ENCODE results near the gene FLNB.
"Not testable (repeated sequence)": the region's sequence is repeated elsewhere in the genome, so short reads cannot be mapped to it uniquely, and the experiment has no call there.

FLNB gene

DNA sequence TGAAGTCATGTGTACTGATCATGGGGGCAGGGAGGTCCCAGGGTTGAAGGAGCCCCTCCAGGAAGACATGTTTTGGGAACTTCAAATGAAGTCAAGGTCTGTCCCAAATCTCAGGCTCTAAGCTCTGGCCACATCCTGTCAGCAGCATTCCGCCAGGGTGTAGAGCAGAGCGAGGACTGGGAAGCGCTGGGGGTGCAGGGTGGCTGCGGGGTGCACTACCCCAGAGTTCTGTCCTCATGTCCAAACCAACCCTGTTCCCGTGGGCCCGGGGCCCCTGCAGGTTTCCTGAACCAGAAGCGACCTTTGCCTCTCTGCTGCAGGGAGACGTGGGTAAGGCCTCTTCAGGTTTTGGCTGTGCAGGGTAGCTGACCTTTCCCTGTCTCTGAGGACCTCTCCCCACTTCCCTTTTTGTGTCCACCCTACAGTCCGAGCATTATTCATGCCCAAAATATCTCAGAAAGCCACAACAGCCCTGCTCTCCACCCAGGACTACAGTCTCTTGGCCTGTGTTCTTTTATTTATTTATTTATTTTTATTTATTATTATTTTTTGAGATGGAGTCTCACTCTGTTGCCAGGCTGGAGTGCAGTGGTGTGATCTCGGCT is 26.6 kb upstream of the FLNB start:
- DNase-seq = no peak

DNA sequence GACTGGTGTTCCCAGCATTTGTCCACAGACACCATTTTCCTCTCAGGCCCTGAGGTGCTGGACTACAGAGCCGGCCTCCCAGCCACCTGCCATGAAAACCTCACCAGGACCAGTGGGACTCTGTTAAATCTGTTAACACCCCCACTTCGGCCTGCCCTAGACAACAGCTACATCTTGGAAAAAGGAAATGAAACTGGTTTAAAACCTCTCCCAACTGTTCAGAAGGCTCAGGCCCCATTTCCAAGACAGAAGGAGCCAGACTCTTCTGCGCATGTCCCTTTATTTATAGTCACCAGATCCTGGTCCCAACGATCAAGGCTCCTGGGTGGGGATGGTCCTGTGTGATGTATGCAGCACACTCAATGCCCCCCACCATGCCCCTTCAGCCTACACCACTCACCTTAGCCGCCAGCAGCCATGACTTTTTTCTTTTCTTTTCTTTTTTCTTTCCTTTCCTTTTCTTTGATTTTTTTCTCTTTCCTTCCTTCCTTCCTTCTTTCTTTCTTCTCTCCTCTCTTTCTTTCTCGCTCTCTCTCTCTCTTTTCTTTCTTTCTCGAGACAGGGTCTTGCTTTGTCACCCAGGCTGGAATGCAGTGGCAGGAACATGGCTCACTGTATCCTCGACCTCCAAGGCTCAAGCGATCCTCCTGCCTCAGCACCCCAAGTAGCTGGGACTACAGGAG is 25.5 kb upstream of the FLNB start:
- no peak for DNase-seq

DNA sequence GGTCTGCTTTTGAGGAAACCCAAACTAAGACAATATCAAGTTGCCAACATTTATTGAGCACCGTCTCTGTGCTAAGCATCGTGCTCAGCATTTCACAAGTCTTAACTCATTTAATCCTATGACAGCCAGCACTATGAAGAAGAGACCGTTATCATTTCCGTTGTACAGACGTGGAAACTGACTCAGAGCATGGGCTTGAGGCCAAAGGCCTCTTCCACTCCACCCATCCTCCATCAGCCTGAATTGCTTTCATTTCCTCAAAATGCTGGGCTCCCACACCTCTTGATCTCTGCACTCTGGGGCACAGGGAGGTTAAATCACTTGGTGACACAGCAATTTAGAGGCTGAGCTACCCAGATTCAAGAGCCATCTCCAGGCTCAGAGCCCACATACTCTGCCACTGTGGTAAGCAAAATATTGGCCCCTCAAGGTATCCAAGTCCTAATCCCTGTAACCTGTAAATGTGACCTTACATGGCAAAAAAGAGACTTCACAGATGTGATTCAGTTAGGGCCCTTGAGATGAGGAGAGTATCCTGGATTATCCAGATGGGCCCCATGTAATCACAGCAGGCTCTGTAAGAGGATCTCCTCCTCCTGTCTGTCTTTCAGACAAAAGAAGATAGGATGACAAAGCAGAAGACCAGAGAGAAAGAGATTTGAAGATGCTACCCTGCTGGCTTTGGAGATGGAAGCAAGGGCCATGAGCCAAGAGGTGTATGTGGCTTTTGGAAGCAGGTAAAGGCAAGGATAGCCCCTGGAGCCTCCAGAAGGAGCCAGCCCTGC is 24.3 kb upstream of the FLNB start:
- peak; percentile 82 for DNase-seq

DNA sequence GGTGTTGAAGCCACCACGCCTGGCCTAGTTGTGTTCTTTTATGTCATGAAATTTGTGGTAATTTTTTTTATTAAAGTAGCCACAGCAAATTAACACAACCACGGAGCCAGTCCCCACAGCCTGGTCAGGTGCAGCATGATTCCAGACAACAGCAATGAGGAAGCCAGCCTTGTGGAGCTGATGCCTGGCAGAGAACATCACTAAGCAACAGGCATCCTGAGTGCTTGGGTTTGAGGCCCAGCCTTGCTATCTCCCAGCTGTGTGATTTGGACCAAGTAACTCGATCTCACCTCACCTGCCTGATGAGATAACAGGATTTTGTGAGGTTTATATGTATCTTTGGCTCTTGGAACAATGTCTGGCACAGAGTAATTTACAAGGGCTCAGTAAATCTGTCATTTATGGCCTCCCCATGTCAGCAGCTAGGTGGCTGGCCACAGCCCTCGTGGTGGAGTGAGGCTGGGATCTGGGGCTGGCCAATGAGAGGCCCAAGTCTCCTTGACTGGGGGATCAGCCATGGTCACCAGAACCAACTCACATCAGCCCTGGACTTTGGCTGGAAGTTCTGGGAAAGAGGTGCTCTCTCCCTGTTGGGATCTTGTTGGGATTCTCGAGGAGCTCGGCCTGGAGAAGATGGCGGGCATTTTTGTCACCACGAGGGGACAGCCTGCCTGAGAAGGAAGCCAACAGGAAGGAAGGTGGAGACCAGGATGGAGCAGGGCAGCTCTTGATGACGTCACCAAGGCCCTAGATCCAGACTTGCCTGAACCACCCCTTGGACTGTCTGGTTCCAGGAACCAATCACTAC is 22.8 kb upstream of the FLNB start:
- no peak for DNase-seq

DNA sequence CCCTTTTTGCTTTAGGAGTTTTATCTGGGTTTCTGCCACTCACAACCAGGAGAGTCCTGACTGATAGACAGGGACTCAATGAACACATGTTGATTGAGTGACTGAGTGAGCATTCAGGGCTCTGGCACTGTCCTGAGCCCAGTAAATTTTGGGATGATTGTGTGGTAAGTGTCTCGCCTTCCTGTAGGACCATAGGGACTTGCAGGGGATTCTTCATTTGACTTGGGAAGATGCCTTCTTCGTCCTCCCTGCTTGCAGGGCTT is 22.3 kb upstream of the FLNB start:
- DNase-seq = no peak

DNA sequence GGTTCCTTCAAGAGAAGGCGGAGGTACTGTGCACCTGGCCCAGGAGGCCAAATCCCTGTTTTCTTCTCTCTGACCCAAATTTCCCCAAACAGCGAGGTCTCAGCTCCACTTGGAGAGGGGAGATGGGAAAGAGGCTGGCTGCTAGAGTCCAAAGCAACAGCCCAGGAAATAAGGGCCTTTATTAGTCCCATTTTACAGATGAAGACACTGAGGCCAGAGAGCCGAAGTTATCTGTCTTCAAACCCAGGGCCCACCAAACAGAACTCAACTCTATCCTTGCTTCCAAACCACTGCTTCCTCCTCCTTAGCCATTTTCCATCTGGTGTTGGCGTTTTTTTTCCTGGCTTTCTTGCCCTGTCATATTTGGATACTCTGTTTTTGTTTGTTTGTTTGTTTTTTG is 22.0 kb upstream of the FLNB start:
- DNase-seq = no peak

DNA sequence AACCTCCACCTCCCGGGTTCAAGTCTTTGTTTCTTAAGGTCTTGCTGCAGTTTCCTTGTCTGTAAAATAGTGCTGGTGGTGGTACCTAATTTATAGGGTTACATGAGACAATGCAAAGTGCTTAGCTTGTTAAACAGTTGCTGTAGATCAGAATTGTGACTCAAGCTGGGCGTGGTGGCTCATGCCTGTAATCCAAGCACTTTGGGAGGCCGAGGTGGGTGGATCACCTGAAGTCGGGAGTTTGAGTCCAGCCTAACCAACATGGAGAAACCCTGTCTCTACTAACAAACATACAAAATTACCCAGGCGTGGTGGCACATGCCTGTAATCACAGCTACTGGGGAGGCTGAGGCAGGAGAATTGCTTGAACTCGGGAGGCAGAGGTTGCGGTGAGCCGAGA is 19.0 kb upstream of the FLNB start:
- DNase-seq = not testable (repeated sequence)

DNA sequence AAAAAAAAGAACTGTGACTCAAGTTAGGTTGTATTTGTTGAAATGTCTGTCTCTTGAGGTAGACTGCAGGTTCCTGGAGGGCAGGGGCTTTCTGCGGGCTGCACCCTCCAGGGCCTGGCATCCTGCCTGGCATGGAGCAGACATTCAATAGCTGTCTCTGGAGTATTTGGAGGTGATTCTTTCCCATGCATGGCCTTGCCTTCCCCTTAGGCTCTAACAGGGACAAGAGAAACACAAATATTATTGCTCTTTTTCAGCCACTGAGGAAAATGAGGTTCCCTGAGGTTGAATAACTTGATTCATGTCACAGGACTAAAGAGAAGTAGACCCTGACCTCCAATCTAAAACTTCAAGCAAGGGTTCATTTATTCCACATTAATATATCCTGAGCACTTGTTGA is 18.6 kb upstream of the FLNB start:
- DNase-seq = no peak

DNA sequence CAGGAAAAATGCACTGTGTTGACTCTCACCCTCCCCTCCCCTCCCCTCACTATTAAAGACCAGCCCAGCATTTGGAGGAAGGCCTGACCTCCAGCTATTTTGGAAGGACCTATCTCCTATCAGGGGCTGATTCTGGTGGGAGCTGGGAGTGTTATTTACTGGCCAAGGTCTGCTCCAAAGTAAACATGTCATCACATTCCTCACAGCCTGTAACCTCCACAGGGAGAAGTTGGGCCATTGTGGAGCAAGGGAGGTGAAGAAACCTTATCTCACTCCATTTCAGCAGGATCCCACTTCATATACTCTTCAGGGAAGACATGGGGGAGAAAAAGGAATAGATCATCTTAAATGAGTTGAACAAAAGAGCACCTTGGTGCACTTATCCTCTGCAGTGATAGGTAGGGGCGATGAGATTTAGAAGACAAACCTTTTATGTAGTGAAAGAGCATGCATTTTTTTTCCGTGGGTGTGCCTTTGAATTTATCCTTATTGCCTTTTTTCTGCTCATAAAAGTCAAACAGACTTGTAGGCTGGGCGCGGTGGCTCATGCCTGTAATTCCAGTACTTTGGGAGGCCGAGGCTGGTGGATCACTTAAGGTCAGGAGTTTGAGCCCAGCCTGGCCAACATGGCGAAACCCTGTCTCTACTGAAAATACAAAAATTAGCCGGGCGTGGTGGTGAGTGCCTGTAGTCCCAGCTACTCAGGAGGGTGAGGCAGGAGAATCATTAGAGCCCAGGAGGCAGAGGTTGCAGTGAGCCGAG is 15.6 kb upstream of the FLNB start:
- no peak for DNase-seq

DNA sequence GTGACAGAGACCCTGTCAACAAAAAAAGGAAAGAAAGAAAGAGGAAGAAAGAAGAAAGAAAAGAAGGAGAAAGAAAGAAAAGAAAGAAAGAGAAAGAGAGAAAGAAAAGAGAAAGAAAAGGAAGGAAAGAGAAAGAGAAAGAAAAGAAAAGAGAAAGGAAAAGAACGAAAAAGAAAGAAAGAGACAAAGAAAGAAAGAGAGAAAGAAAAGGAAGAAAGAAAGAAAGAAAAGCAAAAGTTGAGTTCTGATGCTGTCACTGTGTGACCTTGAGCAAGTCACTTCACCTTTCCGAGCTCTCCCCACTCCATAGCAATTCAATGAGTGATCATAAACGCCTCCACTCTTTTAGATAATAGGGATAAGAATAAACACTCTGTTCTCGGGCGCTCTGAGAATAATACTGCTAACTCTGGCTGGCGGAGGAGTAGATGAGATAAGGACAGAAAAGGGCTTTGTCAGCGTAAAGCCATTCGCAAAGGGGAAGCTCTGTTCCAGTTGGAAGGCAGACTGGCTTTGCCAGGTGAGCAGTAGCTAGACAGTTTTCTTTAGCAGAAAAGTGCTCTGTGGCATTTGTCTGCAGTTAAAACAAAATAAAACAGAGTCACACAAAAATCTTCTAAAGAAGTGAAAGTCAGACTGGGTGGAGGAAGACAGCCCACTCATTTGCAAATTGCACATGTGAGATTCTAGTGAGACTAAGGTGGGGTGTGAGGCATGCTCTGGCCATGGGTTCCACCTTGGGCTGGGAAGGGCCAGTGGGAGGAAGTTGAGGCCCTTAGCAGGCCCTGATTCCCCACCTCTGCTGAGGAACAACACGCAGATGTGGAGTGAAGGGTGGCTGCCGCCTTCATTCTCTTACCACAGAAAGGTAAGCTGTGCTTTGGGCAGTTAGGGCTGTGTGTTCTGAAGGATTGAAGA is 9.6 kb upstream of the FLNB start:
- no peak for DNase-seq

DNA sequence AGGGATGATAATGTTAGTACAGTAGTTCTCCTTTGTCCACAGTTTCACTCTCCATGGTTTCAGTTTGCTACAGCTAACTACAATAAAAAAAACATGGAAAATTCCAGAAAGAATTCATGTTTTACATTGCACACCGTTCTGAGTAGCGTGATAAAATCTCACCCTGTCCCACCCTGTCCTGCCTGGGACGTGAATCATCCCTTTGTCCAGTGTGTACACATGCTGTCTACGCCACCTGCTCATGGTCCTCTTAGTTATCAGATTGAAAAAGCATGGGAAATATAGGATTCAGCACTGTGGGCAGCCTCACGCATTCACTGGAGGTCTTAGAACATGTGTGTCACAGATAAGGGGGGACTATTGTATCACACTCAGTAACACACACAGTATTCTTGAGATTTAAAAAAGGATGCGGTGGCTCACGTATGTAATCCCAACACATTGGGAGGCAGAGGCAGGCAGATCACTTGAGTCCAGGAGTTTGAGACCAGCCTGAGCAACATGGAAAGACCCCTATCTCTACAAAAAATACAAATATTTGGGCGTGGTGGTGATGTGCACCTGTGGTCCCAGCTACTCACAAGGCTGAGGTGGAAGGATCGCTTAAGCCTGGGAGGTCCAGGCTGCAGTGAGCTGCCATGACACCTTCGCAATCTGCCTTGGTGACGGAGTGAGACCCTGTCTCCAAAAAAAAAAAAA is 8.7 kb upstream of the FLNB start:
- DNase-seq = no peak

DNA sequence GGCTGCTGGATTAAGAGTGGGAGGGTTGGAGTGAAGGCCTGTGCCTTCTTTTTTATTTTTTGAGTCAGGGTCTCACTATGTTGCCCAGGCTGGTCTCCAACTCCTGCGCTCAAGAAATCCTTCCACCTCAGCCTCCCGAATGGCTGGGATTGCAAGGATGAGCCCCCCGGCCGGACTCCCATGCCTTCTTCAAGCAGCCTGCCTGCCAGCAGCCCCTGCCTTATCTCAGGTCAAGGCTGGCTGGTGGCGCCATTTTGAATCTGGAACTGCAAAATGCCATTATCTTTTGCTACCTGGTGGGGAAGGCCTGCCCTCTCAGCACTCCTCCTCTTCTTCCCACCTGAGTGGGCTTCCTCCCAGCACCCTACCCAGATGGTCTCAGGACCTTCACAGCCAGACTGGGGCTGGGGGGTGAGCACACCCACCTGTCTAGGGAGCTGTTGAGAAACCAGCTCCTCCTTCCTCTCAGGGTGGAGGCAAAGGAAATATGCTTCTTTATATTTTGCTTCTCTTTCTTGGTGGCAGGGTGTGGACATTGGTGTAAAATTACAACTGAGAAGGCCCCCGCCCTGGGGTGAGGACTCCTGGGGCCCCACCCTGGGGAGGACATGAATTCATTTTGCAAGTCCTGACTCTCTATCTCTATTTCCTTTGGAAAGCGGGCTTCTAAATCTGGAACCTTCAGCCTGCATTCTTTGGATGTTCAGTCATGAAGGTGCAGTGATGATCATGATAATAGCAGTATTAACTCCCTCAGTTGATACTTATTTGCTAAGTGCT is 7.7 kb upstream of the FLNB start:
- no peak for DNase-seq

DNA sequence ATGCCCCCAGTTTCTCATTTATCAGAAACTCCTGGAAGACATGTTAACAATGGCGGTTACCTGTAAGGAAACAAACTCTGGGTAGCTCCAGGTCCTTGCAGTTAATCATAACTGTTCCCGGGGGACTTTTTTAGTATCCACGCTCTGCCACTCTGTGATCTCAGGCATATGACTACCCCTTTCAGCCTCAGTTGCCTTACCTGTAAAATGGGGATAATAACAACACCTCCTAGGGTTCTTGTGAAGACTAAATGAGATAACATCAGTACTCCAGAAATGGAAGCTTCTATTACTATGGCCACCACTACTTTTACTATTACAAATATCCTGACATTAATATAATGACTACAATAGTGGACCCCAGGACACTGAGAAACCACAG is 7.1 kb upstream of the FLNB start:
- no peak for DNase-seq

DNA sequence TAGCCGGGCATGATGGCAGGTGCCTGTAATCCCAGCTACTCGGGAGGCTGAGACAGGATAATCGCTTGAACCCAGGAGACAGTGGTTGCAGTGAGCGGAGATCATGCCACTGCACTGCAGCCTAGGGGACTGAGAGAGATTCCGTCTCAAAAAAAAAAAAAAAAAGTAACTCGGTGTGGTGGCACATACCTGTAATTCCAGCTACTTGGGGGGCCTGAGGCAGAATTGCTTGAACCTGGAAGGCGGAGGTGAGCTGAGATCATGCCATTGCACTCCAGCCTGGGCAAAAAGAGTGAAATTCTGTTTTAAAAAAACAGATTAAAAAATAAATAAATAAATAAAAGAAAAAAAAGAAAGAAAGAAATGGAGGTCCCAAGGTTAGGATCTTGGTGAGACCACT is 6.2 kb upstream of the FLNB start:
- DNase-seq = no peak

DNA sequence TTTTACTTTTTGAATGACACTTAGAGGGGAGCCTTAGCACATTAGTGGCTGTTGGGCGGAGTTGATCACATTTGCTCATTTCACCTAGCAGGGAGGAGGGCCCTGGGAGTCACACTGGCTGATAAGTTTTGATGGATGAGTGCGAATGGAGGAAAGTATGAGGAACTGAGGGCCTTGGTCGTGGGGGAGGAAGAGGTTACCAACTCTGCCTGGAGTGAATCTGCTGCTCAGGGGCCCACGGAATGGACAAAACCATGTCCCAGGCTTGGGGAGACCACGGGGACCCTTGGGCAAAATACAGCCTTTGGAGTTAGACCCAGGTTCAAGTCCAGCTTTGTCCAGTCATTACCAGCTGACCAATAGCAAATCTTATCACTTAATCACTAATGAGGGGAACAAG is 5.1 kb upstream of the FLNB start:
- no peak for DNase-seq

DNA sequence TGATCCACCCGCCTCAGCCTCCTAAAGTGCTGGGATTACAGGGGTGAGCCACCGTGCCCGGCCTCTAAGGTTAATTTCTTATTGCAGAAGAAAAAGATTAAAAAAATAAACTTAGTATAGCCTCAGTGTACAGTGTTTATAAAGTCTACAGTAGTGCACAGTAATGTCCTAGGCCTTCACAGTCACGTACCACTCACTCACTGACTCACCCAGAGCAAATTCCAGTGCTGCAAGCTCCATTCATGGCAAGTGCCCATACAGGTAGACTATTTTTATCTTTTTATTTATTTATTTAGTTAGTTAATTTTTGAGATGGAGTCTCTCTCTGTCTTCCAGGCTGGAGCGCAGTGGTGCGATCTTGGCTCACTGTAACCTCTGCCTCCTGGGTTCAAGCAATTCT is 3.2 kb upstream of the FLNB start:
- DNase-seq = no peak

DNA sequence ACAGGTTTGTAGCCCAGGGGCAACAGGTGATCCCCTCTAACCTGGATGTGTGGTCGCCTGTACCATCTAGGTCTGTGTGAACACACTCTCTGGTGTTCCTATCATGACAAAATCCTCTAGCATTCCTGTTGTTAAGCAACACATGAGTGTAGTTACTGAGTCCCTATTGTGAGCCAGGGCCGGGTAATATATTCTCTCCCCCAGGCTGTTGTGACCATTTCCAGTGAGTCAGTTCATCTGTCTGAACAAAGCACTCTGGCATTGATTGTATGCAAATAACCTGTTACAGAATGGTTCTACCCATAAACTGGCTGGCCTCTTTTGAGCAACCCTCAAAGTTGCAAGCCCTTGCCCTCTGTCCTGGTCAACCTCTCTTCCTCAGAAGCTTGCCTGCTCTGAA is 2.6 kb upstream of the FLNB start:
- DNase-seq = no peak

DNA sequence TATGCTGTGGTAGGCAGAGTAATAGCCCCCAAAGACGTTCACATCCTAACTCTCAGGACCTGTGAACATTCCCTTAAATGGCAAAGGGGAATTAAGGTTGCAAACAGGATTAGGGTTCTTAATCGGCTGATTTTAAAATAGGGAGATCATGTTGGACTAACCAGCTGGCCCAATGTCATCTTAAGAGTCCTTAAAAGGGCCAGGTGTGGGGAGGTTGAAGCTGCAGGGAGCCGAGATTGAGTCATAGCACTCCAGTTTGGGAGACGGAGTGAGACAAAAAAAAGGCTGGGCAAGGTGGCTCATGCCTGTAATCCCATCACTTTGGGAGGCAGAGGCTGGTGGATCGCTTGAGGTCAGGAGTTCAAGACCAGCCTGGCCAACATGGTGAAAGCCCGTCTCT is 1.6 kb upstream of the FLNB start:
- no peak for DNase-seq

DNA sequence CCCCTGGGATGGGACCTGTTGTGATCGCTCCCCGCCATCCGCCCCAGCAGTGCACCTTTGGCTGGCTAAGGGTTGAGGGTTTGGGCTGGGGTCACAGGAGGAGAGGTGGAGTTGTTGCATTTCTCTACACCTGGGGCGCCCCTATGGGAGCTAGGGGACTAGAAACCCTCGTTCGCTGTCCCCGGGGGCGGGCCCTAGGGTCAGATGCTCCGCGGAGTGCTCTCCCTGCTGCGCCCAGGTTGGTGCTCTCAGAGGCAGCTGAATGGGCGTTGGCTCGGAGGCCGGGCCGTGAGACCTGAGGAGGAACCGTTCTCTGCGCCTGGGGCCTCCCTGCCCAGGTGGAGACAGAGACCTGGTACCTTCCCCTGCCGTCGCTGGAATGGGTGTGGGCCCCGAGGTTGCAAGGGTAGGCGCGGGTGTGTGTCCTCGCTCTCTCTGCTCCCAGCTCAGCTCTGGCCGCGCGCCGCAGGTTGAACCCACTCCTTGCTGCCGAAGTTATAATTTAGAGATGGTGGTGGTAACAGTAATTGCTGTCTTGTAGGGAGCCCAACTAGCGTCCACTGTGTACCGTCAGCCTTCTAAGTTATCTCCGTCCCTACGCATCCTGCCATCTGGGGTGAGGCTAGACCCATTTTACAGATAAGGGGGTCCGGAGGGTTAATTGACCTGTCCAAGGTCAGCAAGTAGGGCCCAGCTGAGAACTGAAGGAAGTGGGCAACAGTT is 965 bp downstream of the FLNB start:
- no peak for DNase-seq

All from KG1 (cell line).